Heart right ventricle (tissue), 16 donors: ENCODE data around the gene BFSP1. TPM values are rescaled to one million over a fixed set of nuclear protein-coding genes. Genes with fewer than 3 reads are reported as not detected.
A peak's percentile ranks its signal among the peaks of the same experiment; 100 is the strongest.

ENCODE experiments used
- ATAC-seq, 8 donors: fragments of 200-7000 bp; cut with Tn5 transposase; one replicate each; pipeline ENCODE4 v1.9.1; 2020; ENCODE audit warnings: mild to moderate bottlenecking in 8 of 8, moderate library complexity in 8 of 8, moderate number of reproducible peaks in 1 of 8
- DNase-seq, 2 donors: peaks; one replicate each; pipeline ENCODE4 v3.0.0-alpha.2; 2020
- H3K27ac ChIP-seq, 10 donors: fragments of 200-600 bp; sonication (generic) in 2 of 10; one replicate each; pipeline versions ENCODE4 v1.5.0 to v1.8.0; 2020 to 2022; ENCODE audit warnings: mild to moderate bottlenecking in 3 of 10
- H3K27me3 ChIP-seq, 7 donors: fragments of 200-600 bp; one replicate each; pipeline ENCODE4 v1.8.0; 2021 to 2022; ENCODE audit warnings: mild to moderate bottlenecking in 2 of 7
- H3K36me3 ChIP-seq, 9 donors: fragments of 200-600 bp; sonication (generic) in 1 of 9; one replicate each; pipeline versions ENCODE4 v1.5.0 to v1.8.0; 2020 to 2022; ENCODE audit warnings: mild to moderate bottlenecking in 2 of 9
- H3K4me1 ChIP-seq, 9 donors: fragments of 200-600 bp; sonication (generic) in 1 of 9; one replicate each; pipeline versions ENCODE4 v1.5.0 to v1.8.0; 2020 to 2022; ENCODE audit warnings: mild to moderate bottlenecking in 4 of 9
- H3K4me3 ChIP-seq, 10 donors: fragments of 200-600 bp; sonication (generic) in 2 of 10; one replicate each; pipeline versions ENCODE4 v1.5.0 to v1.8.0; 2020 to 2022; ENCODE audit warnings: mild to moderate bottlenecking in 7 of 10, moderate library complexity in 2 of 10
- H3K9me3 ChIP-seq, 11 donors: fragments of 200-600 bp in 10 of 11; sonication (generic) in 2 of 11; one replicate each; pipeline versions ENCODE4 v1.5.0 to v1.8.0; 2013 to 2022; ENCODE audit warnings: mild to moderate bottlenecking in 2 of 11, control low read depth in 1 of 11, moderate library complexity in 1 of 11
- CTCF ChIP-seq, 9 donors: fragments of 200-600 bp; sonication (generic) in 2 of 9; IDR thresholded peaks; one replicate each; pipeline versions ENCODE4 v1.5.0 to v1.8.0; 2021 to 2022; ENCODE audit warnings: antibody characterized with exemption in 9 of 9, mild to moderate bottlenecking in 5 of 9, moderate library complexity in 1 of 9
- WGBS, 2 donors: extraction: QIAGEN DNeasy Blood & Tissue Kit; methylation state at CpG; one replicate each; pipeline ENCODE4 v1.1.7; 2013; ENCODE audit warnings: inconsistent platforms in 1 of 2; 5-methylcytosine and 5-hydroxymethylcytosine counted together
- intact Hi-C, 10 donors: fragments of 100-400 bp; cut with DNase I; formaldehyde crosslinking; loops; one replicate each; pipeline versions ENCODE4 v1.11.1 to v1.14.2; 2022
- polyA plus RNA-seq, 2 donors: library from polyadenylated mRNA; stranded (reverse); fragments of 200-250 nt; gene quantifications; one replicate each; pipeline ENCODE4 v1.2.3, GENCODE V29; 2013
- total RNA-seq, 10 donors: library from RNA; stranded (reverse); fragmentation: NEBNext Ultra II Directional in 3 of 10; extraction: Animal tissue kit (Norgen Biotek cat#: 25700) in 3 of 10; gene quantifications; one replicate each; pipeline versions ENCODE4 v1.2.1 to v1.2.4, GENCODE V29; 2021 to 2023
- donor health status: Arrhythmogenic right ventricular cardiomyopathy.
- donor health status: ischemic (EF 13 %, LVEDD 7.1; RV severe dilation, severe dysfunction).
- donor health status: healthy with polysubstance abuse.
- donor health status: DM: no; HTN: yes; CAD: no.
- donor health status: DM: no; HTN: no; CAD: no.
- donor health status: ischemic (EF 25% LVEDD 6.9; RV normal size, moderate dysfunction).
- donor health status: ischemic (EF 25% LVEDD 5.7; RV mildly dilated, moderate dysfunction).
- donor health status: healthy.
- donor health status: DM: yes; HTN: yes; CAD: no.
- donor health status: Ischemic cardiomyopathy.
- donor health status: ischemic (EF 35%, LVEDD 5.7; RV mildly dilated, moderate dysfunction).
- donor health status: nonischemic (EF 11% LVEDD 7.7; RV severe dilation, severe dysfunction).
- donor health status: DM: yes; HTN: yes; CAD: no.
- donor health status: PGD.
- donor health status: ischemic (EF 29% LVEDD 5.4; RV normal size, mild dysfunction).
- donor health status: nonischemic (EF 23%, LVEDD 6.1; RV moderate dilation, normal function).

BFSP1 gene
- total and polyA plus RNA-seq, 12 donors: 0.19 to 1.9 (median 0.61) TPM

- intact Hi-C loops: loop anchor here in 7 of 10 donors (2.0 to 5.0 kb wide), 6 partner anchors 32 to 399 kb away; partner anchors contain the start of genes MGME1 (in 1 of the 7), RRBP1 (in 1 of the 7) and SNX5 (in 1 of the 7)
- Histone ChIP-seq H3K4me1 (peaks cover 4 to 55% (median 49%) of the 10 kb centered on the region in 9 donors), H3K27ac (peak within 1 kb of the TSS; percentile 95 to 100 (median 99)), H3K4me3 (peak within 1 kb of the TSS; percentile 81 to 99 (median 96)), H3K36me3 (peaks cover 0 to 2% (median 0%) of the 10 kb centered on the region in 9 donors), H3K9me3 (no peaks in the 10 kb centered on the region), H3K27me3 (no peaks in the 10 kb centered on the region)
- 0 to 1% methylated on average over 63 to 70 of the region's 70 CpGs for WGBS, 2 donors
- ATAC-seq: peak; percentile 91 to 96 (median 94)
- peak; percentile 92 to 94 for DNase-seq
- TF ChIP-seq CTCF (IDR thresholded peaks at IDR 0.05): no peak
Measured at GRCh38 chr20:17569616-17570346, 38.6 kb upstream of the BFSP1 start, which contains the start of gene DSTN. Gene DSTN (plus strand): TSS chr20:17570075. CDS start chr20:17570209, 134 bp downstream.

- Histone ChIP-seq H3K4me3 (peak overlapping the region; percentile 81 to 99 (median 96)), H3K27ac (peak overlapping the region; percentile 95 to 100 (median 99)), H3K4me1 (peaks cover 4 to 47% (median 44%) of the 10 kb centered on the region in 9 donors), H3K27me3 (no peaks in the 10 kb centered on the region), H3K36me3 (no peaks in the 10 kb centered on the region), H3K9me3 (no peaks in the 10 kb centered on the region)
- no peak for TF ChIP-seq CTCF (IDR thresholded peaks at IDR 0.05)
- intact Hi-C loops: loop anchor here in 1 of 10 donors (5.0 kb wide), 1 partner anchor 43 kb away; no protein-coding TSS in a partner anchor
- 0 to 1% methylated on average over 31 to 37 of the region's 38 CpGs for WGBS, 2 donors
- ATAC-seq (peak; percentile 56 to 87 (median 83)), DNase-seq (peak; percentile 80 to 92)
Measured at GRCh38 chr20:17568972-17569521, 37.9 kb upstream of the BFSP1 start.

- intact Hi-C loops: loop anchor here in 1 of 10 donors (5.0 kb wide), 1 partner anchor 44 kb away; no protein-coding TSS in a partner anchor
Measured at GRCh38 chr20:17568045-17568788, 37.0 kb upstream of the BFSP1 start.

More at GRCh38 chr20:17568045-17568788, 37.0 kb upstream of the BFSP1 start:
- 58 to 74% methylated on average over 6 of the region's 6 CpGs for WGBS, 2 donors
- Histone ChIP-seq H3K9me3 (no peaks in the 10 kb centered on the region), H3K27me3 (no peaks in the 10 kb centered on the region), H3K27ac (peak overlapping the region; percentile 95 to 100 (median 99)), H3K36me3 (no peaks in the 10 kb centered on the region), H3K4me1 (peaks cover 4 to 39% (median 35%) of the 10 kb centered on the region in 9 donors), H3K4me3 (peak overlapping the region; percentile 15 to 99 (median 96))
- ATAC-seq (no peak), DNase-seq (no peak)
- no peak for TF ChIP-seq CTCF (IDR thresholded peaks at IDR 0.05)
